Ovary (tissue), 9 donors: ENCODE data around the gene DGAT2. TPM values are rescaled to one million over a fixed set of nuclear protein-coding genes. Genes with fewer than 3 reads are reported as not detected.

Experiments used
- polyA plus RNA-seq, 2 donors: library from polyadenylated mRNA; stranded (reverse); fragments of 200-250 nt in 1 of 2; fragments of 350-450 nt in 1 of 2; fragmentation: Illumina TruSeq in 1 of 2; extraction: RNeasy Lipid Tissue Mini Kit (QIAGEN cat#74804) in 1 of 2; gene quantifications; one replicate each; pipeline ENCODE4 v1.2.3, GENCODE V29; 2013 to 2014
- small RNA-seq: library from RNA; depleted of rRNA; stranded (forward); fragments of <200 nt; gene quantifications from one replicate; pipeline ENCODE3, GENCODE V24; 2016
- total RNA-seq, 7 donors: library from RNA; depleted of rRNA in 2 of 7; stranded (reverse); fragments of >200 nt in 2 of 7; fragmentation: NEBNext Ultra II Directional in 3 of 7; extraction: Animal tissue kit (Norgen Biotek cat#: 25700) in 3 of 7; gene quantifications; one replicate each; pipeline versions ENCODE4 v1.1.0 to v1.2.4, GENCODE V29; 2016 to 2023
- donor health status: DM: no; HTN: no; CAD: no; lungs with moderate emphysema.
- donor health status: DM: no; HTN: no; CAD: no.
- donor health status: Bipolar disorder and iron deficiency.
- donor health status: DM: yes; HTN: yes; CAD: no.
- donor health status: DM: no; HTN: no; CAD: no.
- donor health status: DM: yes; HTN: yes; CAD: no.

Gene DGAT2
- total and polyA plus RNA-seq, 9 donors, result 0.69 to 21.1 (median 1.6) TPM

Small RNAs within 50 kb of the gene (small RNA-seq; reads per million reads assigned to genes)
- gene RF00019 (not detected), gene RN7SL786P (not detected)

Other genes with a start within 250 kb of the DGAT2 start
- 10 to 100 TPM in 2 of 7 donors, 1 to 10 TPM in 5; 3.8 to 15.8 (median 8.4) TPM for gene GDPD5, start 242.8 kb upstream of the DGAT2 start, total RNA-seq
- 1 to 10 TPM; 5.5 to 6.3 TPM for gene GDPD5, start 242.8 kb upstream of the DGAT2 start, polyA plus RNA-seq
- 100 to 1,000 TPM; 122 to 289 (median 188) TPM for gene SERPINH1, start 206.5 kb upstream of the DGAT2 start, total RNA-seq
- gene SERPINH1, start 206.5 kb upstream of the DGAT2 start, polyA plus RNA-seq, result 100 to 1,000 TPM; 155 to 163 TPM
- 10 to 100 TPM in 3 of 7 donors, 1 to 10 TPM in 4; 2.1 to 18.7 (median 8.8) TPM for gene MAP6, start 99.7 kb upstream of the DGAT2 start, total RNA-seq
- gene MAP6, start 99.7 kb upstream of the DGAT2 start, polyA plus RNA-seq, result 10 to 100 TPM in 1 of 2 donors, 1 to 10 TPM in 1; 6.0 to 17.6 TPM
- gene MOGAT2, start 50.9 kb upstream of the DGAT2 start, total RNA-seq, result 1 to 10 TPM in 1 of 7 donors, under 1 TPM in 1, not detected in 5; 0.72 to 1.1 TPM
- not detected for gene MOGAT2, start 50.9 kb upstream of the DGAT2 start, polyA plus RNA-seq
- 10 to 100 TPM; 17.3 to 26.7 (median 22.4) TPM for gene UVRAG, start 46.4 kb downstream of the DGAT2 start, total RNA-seq
- 10 to 100 TPM; 10.1 to 16.5 TPM for gene UVRAG, start 46.4 kb downstream of the DGAT2 start, polyA plus RNA-seq